B cell (primary cell): ENCODE measurements around the gene GRM8. TPM values are rescaled to one million over a fixed set of nuclear protein-coding genes. Genes with fewer than 3 reads are reported as not detected.

ENCODE experiments used
- ATAC-seq: fragments of 200-7000 bp; cut with Tn5 transposase; one replicate; pipeline ENCODE4 v1.10.0; 2021; ENCODE audit warnings: low read depth, mild to moderate bottlenecking, moderate number of reproducible peaks, moderate library complexity
- CTCF ChIA-PET: fragments of 350-600 bp; sonication (Branson Sonifier 250); formaldehyde crosslinking; loops from one replicate; lab custom pipeline; 2021; ENCODE audit warnings: antibody characterized with exemption, inconsistent platforms; lab: Charles Lee
- POLR2A ChIA-PET: fragments of 350-600 bp; sonication (Branson Sonifier 250); formaldehyde crosslinking; loops from one replicate; lab custom pipeline; 2021; ENCODE audit warnings: antibody characterized with exemption; lab: Charles Lee
- DNase-seq: peaks from one replicate; pipeline ENCODE4 v3.0.0; 2013
- H2AFZ ChIP-seq: 2 replicates; pipeline ENCODE4 v1.6.1; 2012; ENCODE audit warnings: mild to moderate bottlenecking, low read depth, low read length; ENCODE audit not compliant: insufficient read depth, poor library complexity, severe bottlenecking
- H3K27ac ChIP-seq, 2 donors: 1 replicate in 1 of 2; 2 replicates in 1 of 2; pipeline ENCODE4 v1.5.1; 2012 to 2013; ENCODE audit warnings: low read length in 2 of 2, mild to moderate bottlenecking in 2 of 2, moderate library complexity in 1 of 2
- H3K27me3 ChIP-seq, 4 experiments: fragments of 200-600 bp in 1 of 4; sonication (generic) in 1 of 4; replicated peaks in 1 of 4; 1 replicate in 2 of 4; 2 replicates in 2 of 4; pipeline versions ENCODE4 v1.6.1 to v1.7.0; 2013 to 2016; ENCODE audit warnings: low read length in 3 of 4, mild to moderate bottlenecking in 2 of 4, mixed read lengths in 1 of 4, moderate library complexity in 1 of 4; ENCODE audit not compliant: insufficient read depth in 4 of 4, control insufficient read depth in 3 of 4; ENCODE audit errors: control extremely low read depth in 1 of 4
- H3K36me3 ChIP-seq, 2 experiments: replicated peaks in 1 of 2; 1 replicate in 1 of 2; 2 replicates in 1 of 2; pipeline versions ENCODE4 v1.6.1 to v1.7.1; 2013; ENCODE audit warnings: low read length in 1 of 2; ENCODE audit not compliant: insufficient read depth in 2 of 2, control insufficient read depth in 1 of 2; ENCODE audit errors: control extremely low read depth in 1 of 2, extremely low read depth in 1 of 2
- H3K4me1 ChIP-seq, 2 donors: fragments of 200-600 bp in 1 of 2; sonication (generic) in 1 of 2; 1 replicate in 1 of 2; 2 replicates in 1 of 2; pipeline versions ENCODE4 v1.5.1 to v1.6.1; 2013 to 2017; ENCODE audit warnings: low read length in 2 of 2; ENCODE audit not compliant: control insufficient read depth in 2 of 2, insufficient read depth in 2 of 2
- H3K4me2 ChIP-seq: replicated peaks from 2 replicates; pipeline ENCODE3; 2012; ENCODE audit warnings: mild to moderate bottlenecking, low read depth, low read length; ENCODE audit not compliant: poor library complexity, severe bottlenecking
- H3K4me3 ChIP-seq, 5 experiments: fragments of 200-600 bp in 1 of 5; sonication (generic) in 1 of 5; 1 replicate in 3 of 5; 2 replicates in 2 of 5; pipeline versions ENCODE4 v1.5.1 to v1.7.0; 2011 to 2016; ENCODE audit warnings: low read length in 4 of 5, mild to moderate bottlenecking in 4 of 5, low read depth in 2 of 5, control low read depth in 1 of 5, moderate library complexity in 1 of 5; ENCODE audit not compliant: insufficient read depth in 1 of 5; ENCODE audit errors: control extremely low read depth in 1 of 5, extremely low read depth in 1 of 5
- H3K79me2 ChIP-seq: fragments of 200-600 bp; sonication (generic); one replicate; pipeline ENCODE4 v1.6.0; 2016; ENCODE audit warnings: low read length; ENCODE audit not compliant: control insufficient read depth, insufficient read depth
- H3K9ac ChIP-seq: fragments of 200-600 bp; sonication (generic); 2 replicates; pipeline ENCODE4 v1.6.1; 2017; ENCODE audit warnings: mild to moderate bottlenecking, low read length, moderate library complexity
- H3K9me3 ChIP-seq, 3 donors: one replicate each; pipeline versions ENCODE4 v1.6.1 to v1.7.1; 2013; ENCODE audit warnings: low read length in 2 of 3; ENCODE audit not compliant: control insufficient read depth in 2 of 3, insufficient read depth in 1 of 3; ENCODE audit errors: control extremely low read depth in 1 of 3
- H4K20me1 ChIP-seq: 2 replicates; pipeline ENCODE4 v1.6.0; 2012; ENCODE audit warnings: mild to moderate bottlenecking, low read length; ENCODE audit not compliant: insufficient read depth, control insufficient read depth, poor library complexity, severe bottlenecking
- H3K27ac Mint-ChIP-seq: one replicate; pipeline ENCODE4 v1.8.0; 2021; ENCODE audit warnings: mixed read lengths
- H3K27me3 Mint-ChIP-seq: one replicate; pipeline ENCODE4 v1.8.0; 2021; ENCODE audit warnings: mixed read lengths
- H3K4me1 Mint-ChIP-seq: one replicate; pipeline ENCODE4 v1.8.0; 2021; ENCODE audit warnings: mixed read lengths
- H3K4me3 Mint-ChIP-seq: one replicate; pipeline ENCODE4 v1.8.0; 2021; ENCODE audit warnings: mixed read lengths
- H3K9me3 Mint-ChIP-seq: one replicate; pipeline ENCODE4 v1.8.0; 2022; ENCODE audit warnings: mixed read lengths; ENCODE audit not compliant: insufficient read depth
- EZH2 ChIP-seq: IDR thresholded peaks from 2 replicates; pipeline ENCODE4 v1.6.1; 2012; ENCODE audit warnings: borderline replicate concordance, low read depth, mild to moderate bottlenecking, moderate library complexity, low read length; ENCODE audit not compliant: insufficient read depth, poor library complexity, severe bottlenecking
- WGBS: methylation state at CpG from one replicate; pipeline ENCODE4 v1.1.5; 2013; ENCODE audit warnings: missing lambda C conversion rate; ENCODE audit not compliant: insufficient coverage; 5-methylcytosine and 5-hydroxymethylcytosine counted together
- intact Hi-C: fragments of 100-400 bp; cut with micrococcal nuclease; formaldehyde crosslinking; loops from one replicate; pipeline ENCODE4 v1.10.0; 2022
- polyA plus RNA-seq: library from polyadenylated mRNA; depleted of rRNA; stranded (reverse); fragments of >200 nt; gene quantifications from 2 replicates; pipeline ENCODE4 v1.2.3, GENCODE V29; 2012
- total RNA-seq, 2 donors: library from RNA; stranded (reverse); fragments of 120-200 nt in 1 of 2; gene quantifications; 1 replicate in 1 of 2; 2 replicates in 1 of 2; pipeline versions ENCODE4 v1.2.3 to v1.2.4, GENCODE V29; 2013 to 2022
- TF ChIP-seq, protein P1 (sequence below): fragments of 200-600 bp; IDR thresholded peaks from one replicate; pipeline ENCODE4 v1.8.0; 2022; ENCODE audit warnings: antibody characterized with exemption, mild to moderate bottlenecking

Gene GRM8
- total and polyA plus RNA-seq, 2 donors (not counting 1 experiment from before 2014, with no cell fraction given) = not detected

DNA sequence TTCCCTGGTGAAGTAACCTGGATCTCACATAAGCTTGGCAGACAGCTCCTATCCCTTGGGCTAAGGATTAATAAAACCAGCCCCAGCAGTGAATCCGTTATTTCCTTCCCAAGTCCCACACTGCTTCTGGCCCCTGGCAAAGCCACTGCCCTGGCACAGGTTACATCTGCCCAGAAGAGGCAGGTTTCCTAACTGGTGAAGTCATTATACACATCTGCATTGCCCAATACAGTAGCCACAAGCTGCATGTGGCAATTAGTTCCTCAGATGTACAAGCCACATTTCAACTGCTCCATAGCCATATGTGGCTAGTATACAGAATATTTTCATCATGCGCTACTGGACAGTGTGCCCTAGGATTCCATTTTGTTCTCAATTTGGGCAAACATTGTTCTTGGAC lies 273.0 kb downstream of the GRM8 start:
- POLR2A ChIA-PET = no interaction called here
- Histone ChIP-seq H3K27me3 (no peaks in the 10 kb centered on the region), H3K9me3 (no peaks in the 10 kb centered on the region), H3K36me3 (no peaks in the 10 kb centered on the region), H4K20me1 (no peaks in the 10 kb centered on the region), H3K27ac (no peak overlapping the region), H3K9ac (no peak overlapping the region), H3K4me1 (no peaks in the 10 kb centered on the region), H3K4me2 (no peak overlapping the region), H3K4me3 (no peak overlapping the region), H2AFZ (no peak overlapping the region), H3K79me2 (no peaks in the 10 kb centered on the region)
- TF ChIP-seq EZH2 = no peak
- TF ChIP-seq, protein P1, sequence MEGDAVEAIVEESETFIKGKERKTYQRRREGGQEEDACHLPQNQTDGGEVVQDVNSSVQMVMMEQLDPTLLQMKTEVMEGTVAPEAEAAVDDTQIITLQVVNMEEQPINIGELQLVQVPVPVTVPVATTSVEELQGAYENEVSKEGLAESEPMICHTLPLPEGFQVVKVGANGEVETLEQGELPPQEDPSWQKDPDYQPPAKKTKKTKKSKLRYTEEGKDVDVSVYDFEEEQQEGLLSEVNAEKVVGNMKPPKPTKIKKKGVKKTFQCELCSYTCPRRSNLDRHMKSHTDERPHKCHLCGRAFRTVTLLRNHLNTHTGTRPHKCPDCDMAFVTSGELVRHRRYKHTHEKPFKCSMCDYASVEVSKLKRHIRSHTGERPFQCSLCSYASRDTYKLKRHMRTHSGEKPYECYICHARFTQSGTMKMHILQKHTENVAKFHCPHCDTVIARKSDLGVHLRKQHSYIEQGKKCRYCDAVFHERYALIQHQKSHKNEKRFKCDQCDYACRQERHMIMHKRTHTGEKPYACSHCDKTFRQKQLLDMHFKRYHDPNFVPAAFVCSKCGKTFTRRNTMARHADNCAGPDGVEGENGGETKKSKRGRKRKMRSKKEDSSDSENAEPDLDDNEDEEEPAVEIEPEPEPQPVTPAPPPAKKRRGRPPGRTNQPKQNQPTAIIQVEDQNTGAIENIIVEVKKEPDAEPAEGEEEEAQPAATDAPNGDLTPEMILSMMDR = no peak
- intact Hi-C loops = no loop called here
- CTCF ChIA-PET = no interaction called here
- ATAC-seq (no peak), DNase-seq (no peak)
- Mint-ChIP-seq H3K4me1 (no peaks in the 10 kb centered on the region), H3K27me3 (no peaks in the 10 kb centered on the region), H3K4me3 (no peak overlapping the region), H3K9me3 (peaks cover 4% of the 10 kb centered on the region), H3K27ac (no peak overlapping the region)
- 92% methylated on average over 2 of the region's 2 CpGs for WGBS

DNA sequence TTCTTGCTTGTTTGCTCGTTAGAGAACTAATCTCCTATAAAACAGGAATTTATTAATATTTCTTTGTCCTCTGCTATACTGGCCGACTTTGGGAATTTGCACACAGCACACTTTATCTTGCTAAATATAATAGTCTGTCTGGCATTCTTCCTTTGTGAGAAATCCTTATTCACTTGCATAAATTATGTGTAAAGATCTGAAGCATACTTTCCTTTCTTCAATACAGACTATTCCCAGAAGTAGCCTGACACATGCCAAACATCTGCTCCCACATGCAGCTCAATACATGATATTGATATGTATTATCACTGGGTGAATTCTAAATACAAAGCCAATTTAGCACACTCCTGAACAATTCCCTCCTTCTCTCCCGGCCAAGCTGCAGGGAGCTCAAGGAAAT lies 273.9 kb downstream of the GRM8 start:
- CTCF ChIA-PET = no interaction called here
- intact Hi-C loops = no loop called here
- no peak overlapping the region for H3K9ac ChIP-seq
- H3K9me3 ChIP-seq = no peaks in the 10 kb centered on the region
- POLR2A ChIA-PET = no interaction called here
- no peaks in the 10 kb centered on the region for H4K20me1 ChIP-seq
- Mint-ChIP-seq H3K4me3 (no peak overlapping the region), H3K9me3 (peaks cover 4% of the 10 kb centered on the region), H3K27ac (no peak overlapping the region), H3K4me1 (no peaks in the 10 kb centered on the region), H3K27me3 (no peaks in the 10 kb centered on the region)
- no peak for TF ChIP-seq EZH2
- TF ChIP-seq, protein P1 = no peak
- DNase-seq = no peak
- H3K27me3 ChIP-seq = no peaks in the 10 kb centered on the region
- H2AFZ ChIP-seq = no peak overlapping the region
- no CpG with 5 or more reads among the region's 3 CpGs for WGBS
- H3K79me2 ChIP-seq = no peaks in the 10 kb centered on the region
- no peak for ATAC-seq
- no peaks in the 10 kb centered on the region for H3K4me1 ChIP-seq
- no peak overlapping the region for H3K4me2 ChIP-seq
- H3K27ac ChIP-seq = no peak overlapping the region
- no peak overlapping the region for H3K4me3 ChIP-seq
- H3K36me3 ChIP-seq = no peaks in the 10 kb centered on the region
